ENCODE results near the gene CDK2. TPM values are rescaled to one million over a fixed set of nuclear protein-coding genes. Genes with fewer than 3 reads are reported as not detected.

CDK2 gene
- polyA plus RNA-seq, 1 of the 3 experiments (the other 2 are of a cell fraction), result 43.3 TPM

- H3K36me3 ChIP-seq (replicated peaks in 1 of 2; ENCODE audit: control insufficient read depth in 1 of 2, insufficient read depth in 2 of 2, low read length in 1 of 2), result no peaks in the 10 kb centered on the region
- CTCF ChIA-PET, result interaction anchor here (0.8 to 3.6 kb wide), 13 partner anchors 9 to 1896 kb away, joined by 3 to 37 read pairs (median 4); partner anchors contain the start of genes DNAJC14 and SARNP
- no peaks in the 10 kb centered on the region for H3K9me2 ChIP-seq
- H3F3A ChIP-seq (replicated peaks; ENCODE audit: insufficient read depth), result peaks cover 26% of the 10 kb centered on the region
- peaks cover 52% of the 10 kb centered on the region for H3K79me2 ChIP-seq (ENCODE audit: insufficient read depth)
- peak overlapping the region; percentile 64 to 72 for H3K4me3 ChIP-seq (ENCODE audit: low read depth in 2 of 2, low read length in 1 of 2)
- DNase-seq, result no peak
- 29% methylated on average over 10 of the region's 10 CpGs for WGBS (ENCODE audit: low lambda C conversion rate)
- peaks cover 19 to 32% of the 10 kb centered on the region in 2 experiments; a peak in 3 of 4 replicates for H3K4me1 ChIP-seq (ENCODE audit: control insufficient read depth in 1 of 2, insufficient read depth in 2 of 2, low read depth in 1 of 2, low read length in 1 of 2)
- POLR2A ChIA-PET, result interaction anchor here (0.8 to 2.2 kb wide), 5 partner anchors 42 to 193 kb away, joined by 3 to 8 read pairs (median 5); partner anchors contain the start of genes DNAJC14, ORMDL2, RAB5B and SARNP
- H3K27ac ChIP-seq (ENCODE audit: low read depth in 2 of 2, low read length in 1 of 2), result peak overlapping the region; percentile 79 to 80
- TF ChIP-seq MAX (IDR thresholded peaks at IDR 0.05; ENCODE audit: low read depth) (no peak), IRF3 (IDR thresholded peaks at IDR 0.05; ENCODE audit: low read depth, low read length) (no peak), EZH2phosphoT487 (IDR thresholded peaks at IDR 0.05; ENCODE audit: borderline replicate concordance, low read depth) (no peak), TAF1 (IDR thresholded peaks at IDR 0.05; ENCODE audit: borderline replicate concordance, low read depth, low read length) (no peak), MXI1 (IDR thresholded peaks at IDR 0.05; ENCODE audit: low read depth, low read length) (no peak), RXRA (IDR thresholded peaks at IDR 0.05; ENCODE audit: borderline replicate concordance, low read depth) (no peak), USF2 (IDR thresholded peaks at IDR 0.05; ENCODE audit: borderline replicate concordance, low read depth, low read length) (no peak), REST (IDR thresholded peaks at IDR 0.05; ENCODE audit: low read depth, low read length) (no peak), TEAD4 (IDR thresholded peaks at IDR 0.05; ENCODE audit: borderline replicate concordance, insufficient read depth) (no peak), GATA2 (CRISPR knock-in tag; IDR thresholded peaks at IDR 0.05) (no peak), TCF12 (IDR thresholded peaks at IDR 0.05) (no peak), ELF1 (IDR thresholded peaks at IDR 0.05) (no peak), NRF1 (IDR thresholded peaks at IDR 0.05; ENCODE audit: low read depth, low read length) (no peak), SMC3 (IDR thresholded peaks at IDR 0.05; ENCODE audit: low read depth, low read length) (no peak)
- H3K27me3 ChIP-seq (ENCODE audit: insufficient read depth), result no peaks in the 10 kb centered on the region
- peak overlapping the region; percentile 69 for H3K9ac ChIP-seq
- no peaks in the 10 kb centered on the region for H4K20me1 ChIP-seq (ENCODE audit: insufficient read depth)
- no peaks in the 10 kb centered on the region for H3K9me3 ChIP-seq
- peak overlapping the region; percentile 90 for H3K4me2 ChIP-seq
- H2AFZ ChIP-seq (ENCODE audit: low read depth), result peak overlapping the region; percentile 73
Measured at GRCh38 chr12:55931317-55931779, 35.3 kb upstream of the CDK2 start.
